C4-2B (cell line): ENCODE results near the gene ABHD12.

Experiments
- ZFX ChIP-seq: fragments of 450-650 bp; IDR thresholded peaks from 2 replicates; pipeline ENCODE4 v1.6.1; 2017
- TF ChIP-seq, protein P1 (sequence below): fragments of 450-650 bp; conservative IDR thresholded peaks from 2 replicates; pipeline ENCODE4 v1.5.1; 2017; ENCODE audit warnings: mild to moderate bottlenecking

DNA sequence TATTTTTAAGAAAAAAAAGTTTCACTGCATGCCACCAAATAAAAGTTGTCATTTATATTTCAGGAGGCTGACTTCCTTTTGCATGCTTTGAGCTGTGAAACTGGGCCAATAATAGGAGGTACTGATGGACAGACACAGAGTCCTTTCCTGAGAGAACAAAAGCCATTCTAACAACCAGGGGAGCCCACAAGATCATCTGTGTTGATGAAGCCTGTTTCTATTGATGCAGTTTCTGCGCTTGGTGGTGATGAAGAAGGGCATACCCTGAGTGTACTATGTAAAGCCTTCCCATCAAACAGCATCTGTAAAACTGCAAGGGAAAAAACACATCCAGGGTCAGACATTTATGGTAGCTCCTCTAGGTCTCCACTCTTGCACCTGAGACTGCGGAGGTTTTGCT is 34.8 kb downstream of the ABHD12 start:
- TF ChIP-seq, protein P1, sequence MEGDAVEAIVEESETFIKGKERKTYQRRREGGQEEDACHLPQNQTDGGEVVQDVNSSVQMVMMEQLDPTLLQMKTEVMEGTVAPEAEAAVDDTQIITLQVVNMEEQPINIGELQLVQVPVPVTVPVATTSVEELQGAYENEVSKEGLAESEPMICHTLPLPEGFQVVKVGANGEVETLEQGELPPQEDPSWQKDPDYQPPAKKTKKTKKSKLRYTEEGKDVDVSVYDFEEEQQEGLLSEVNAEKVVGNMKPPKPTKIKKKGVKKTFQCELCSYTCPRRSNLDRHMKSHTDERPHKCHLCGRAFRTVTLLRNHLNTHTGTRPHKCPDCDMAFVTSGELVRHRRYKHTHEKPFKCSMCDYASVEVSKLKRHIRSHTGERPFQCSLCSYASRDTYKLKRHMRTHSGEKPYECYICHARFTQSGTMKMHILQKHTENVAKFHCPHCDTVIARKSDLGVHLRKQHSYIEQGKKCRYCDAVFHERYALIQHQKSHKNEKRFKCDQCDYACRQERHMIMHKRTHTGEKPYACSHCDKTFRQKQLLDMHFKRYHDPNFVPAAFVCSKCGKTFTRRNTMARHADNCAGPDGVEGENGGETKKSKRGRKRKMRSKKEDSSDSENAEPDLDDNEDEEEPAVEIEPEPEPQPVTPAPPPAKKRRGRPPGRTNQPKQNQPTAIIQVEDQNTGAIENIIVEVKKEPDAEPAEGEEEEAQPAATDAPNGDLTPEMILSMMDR: no peak
- TF ChIP-seq ZFX: no peak
